Mucosa of rectum (tissue), 2 donors: ENCODE data around the gene ALG3.

Experiments
- H3K27ac ChIP-seq, 2 donors: one replicate each; pipeline ENCODE4 v1.7.0; 2013; ENCODE audit warnings: inconsistent platforms in 2 of 2, low read depth in 2 of 2, low read length in 2 of 2
- H3K27me3 ChIP-seq, 2 donors: one replicate each; pipeline ENCODE4 v1.7.0; 2013; ENCODE audit warnings: low read length in 2 of 2; ENCODE audit not compliant: control insufficient read depth in 2 of 2, insufficient read depth in 2 of 2
- H3K36me3 ChIP-seq, 2 donors: one replicate each; pipeline ENCODE4 v1.7.0; 2013; ENCODE audit warnings: low read length in 2 of 2; ENCODE audit not compliant: control insufficient read depth in 2 of 2, insufficient read depth in 2 of 2
- H3K4me1 ChIP-seq, 2 donors: one replicate each; pipeline ENCODE4 v1.7.0; 2013; ENCODE audit warnings: low read length in 2 of 2, mild to moderate bottlenecking in 1 of 2; ENCODE audit not compliant: control insufficient read depth in 2 of 2, insufficient read depth in 2 of 2
- H3K4me3 ChIP-seq, 2 donors: one replicate each; pipeline ENCODE4 v1.7.0; 2013; ENCODE audit warnings: low read length in 2 of 2
- H3K9ac ChIP-seq, 2 donors: one replicate each; pipeline ENCODE4 v1.7.0; 2013; ENCODE audit warnings: low read length in 2 of 2, low read depth in 1 of 2, mild to moderate bottlenecking in 1 of 2
- H3K9me3 ChIP-seq, 2 donors: one replicate each; pipeline ENCODE4 v1.7.0; 2013; ENCODE audit warnings: low read length in 2 of 2; ENCODE audit not compliant: control insufficient read depth in 2 of 2
- donor health status: healthy.
- donor health status: Normal muscosa, but diverticular disease.

ALG3 gene

GRCh38 chr3:184198509-184198908 lies 50.3 kb downstream of the ALG3 start:
- no peaks in the 10 kb centered on the region for H3K27me3 ChIP-seq
- H3K9me3 ChIP-seq = no peaks in the 10 kb centered on the region
- H3K4me1 ChIP-seq = no peaks in the 10 kb centered on the region
- H3K27ac ChIP-seq = no peak overlapping the region
- H3K36me3 ChIP-seq = peaks cover 20 to 24% of the 10 kb centered on the region in 2 donors
- H3K9ac ChIP-seq = no peak overlapping the region
- no peak overlapping the region for H3K4me3 ChIP-seq

GRCh38 chr3:184196536-184196935 lies 52.2 kb downstream of the ALG3 start:
- H3K4me1 ChIP-seq = no peaks in the 10 kb centered on the region
- no peak overlapping the region for H3K4me3 ChIP-seq
- peaks cover 37 to 38% of the 10 kb centered on the region in 2 donors for H3K36me3 ChIP-seq
- no peak overlapping the region for H3K9ac ChIP-seq
- no peak overlapping the region for H3K27ac ChIP-seq
- no peaks in the 10 kb centered on the region for H3K9me3 ChIP-seq
- no peaks in the 10 kb centered on the region for H3K27me3 ChIP-seq

GRCh38 chr3:184193991-184194539 lies 54.7 kb downstream of the ALG3 start:
- Histone ChIP-seq H3K36me3 (peaks cover 57 to 63% of the 10 kb centered on the region in 2 donors), H3K9me3 (no peaks in the 10 kb centered on the region), H3K27me3 (no peaks in the 10 kb centered on the region), H3K4me1 (no peaks in the 10 kb centered on the region), H3K4me3 (no peak overlapping the region), H3K9ac (no peak overlapping the region), H3K27ac (no peak overlapping the region)

- no peaks in the 10 kb centered on the region for H3K27me3 ChIP-seq
- H3K4me3 ChIP-seq = no peak overlapping the region
- H3K4me1 ChIP-seq = no peaks in the 10 kb centered on the region
- H3K27ac ChIP-seq = no peak overlapping the region
- H3K36me3 ChIP-seq = peaks cover 66 to 71% of the 10 kb centered on the region in 2 donors
- H3K9ac ChIP-seq = no peak overlapping the region
- no peaks in the 10 kb centered on the region for H3K9me3 ChIP-seq
Measured at GRCh38 chr3:184192889-184193288, 55.9 kb downstream of the ALG3 start.
